ENCODE data around the gene C2CD2. TPM values are rescaled to one million over a fixed set of nuclear protein-coding genes. Genes with fewer than 3 reads are reported as not detected.

Gene C2CD2
- total and polyA plus RNA-seq, 5 donors from 2014 or later: 1.7 to 15.3 (median 2.1) TPM

GRCh38 chr21:41966872-41967621, 13.2 kb upstream of the C2CD2 start:
- Histone ChIP-seq H3K9me3 (ENCODE audit: control insufficient read depth in 2 of 2, low read length in 2 of 2) (no peaks in the 10 kb centered on the region), H3K27ac (ENCODE audit: insufficient read depth, low read length, poor library complexity, severe bottlenecking) (no peak overlapping the region), H3K27me3 (ENCODE audit: control insufficient read depth, insufficient read depth, low read length) (no peaks in the 10 kb centered on the region), H3K36me3 (ENCODE audit: control insufficient read depth, insufficient read depth, low read length) (no peaks in the 10 kb centered on the region), H3K4me3 (ENCODE audit: low read depth, low read length) (no peak overlapping the region), H3K4me1 (ENCODE audit: control insufficient read depth, insufficient read depth, low read length, poor library complexity, severe bottlenecking) (no peaks in the 10 kb centered on the region)
- H3K27me3 Mint-ChIP-seq: peaks cover 12% of the 10 kb centered on the region
- ATAC-seq (ENCODE audit: low read depth in 2 of 2) (no peak), DNase-seq (no peak)
- H3K27ac Mint-ChIP-seq: no peak overlapping the region
- H3K9me3 Mint-ChIP-seq: peaks cover 0 to 1% (median 0%) of the 10 kb centered on the region in 7 donors
- peaks cover 0 to 3% (median 0%) of the 10 kb centered on the region in 4 donors for H3K4me1 Mint-ChIP-seq
- H3K36me3 Mint-ChIP-seq: no peaks in the 10 kb centered on the region
- peak overlapping the region in 1 of 4 donors; percentile 48 for H3K4me3 Mint-ChIP-seq

DNA sequence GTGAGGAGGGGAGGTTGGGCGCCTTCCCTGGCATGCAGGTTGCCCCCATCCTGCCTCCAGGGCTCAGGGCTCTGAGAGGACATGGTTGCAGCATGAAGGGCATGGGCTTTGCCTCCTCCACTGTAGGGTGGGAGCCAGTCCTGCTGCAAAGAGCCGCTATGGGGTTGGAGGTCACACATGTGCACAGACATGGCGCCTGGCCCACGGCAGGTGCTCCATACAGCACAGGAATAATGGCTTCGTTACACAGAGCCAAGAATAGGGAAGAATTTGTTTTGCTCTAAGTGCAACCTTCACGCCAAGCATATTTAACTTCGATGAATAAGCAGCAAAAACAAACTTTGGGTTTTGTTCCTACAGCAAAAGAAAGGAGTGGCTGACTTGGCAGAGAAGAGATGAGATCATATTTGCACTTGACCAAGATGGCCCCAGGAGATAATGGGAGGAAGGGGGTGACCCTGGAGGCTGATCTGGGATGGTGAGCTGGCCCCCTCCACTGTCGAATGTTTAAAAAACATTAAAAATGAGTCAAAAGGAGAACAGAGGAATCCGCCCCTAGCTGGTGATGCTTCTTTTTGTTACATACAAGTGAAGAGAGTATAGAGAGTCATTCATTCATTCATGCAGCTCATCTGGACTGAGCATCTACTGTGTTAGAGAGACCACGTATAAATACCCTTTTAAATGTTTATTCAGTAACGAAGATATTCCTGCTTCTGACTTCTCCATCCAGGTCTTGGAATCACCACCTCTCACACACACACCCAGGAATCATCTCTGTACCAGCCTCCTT, 12.4 kb upstream of the C2CD2 start:
- peaks cover 0 to 6% (median 3%) of the 10 kb centered on the region in 4 donors for H3K4me1 Mint-ChIP-seq
- peak overlapping the region in 1 of 3 donors; percentile 11 for H3K27ac Mint-ChIP-seq
- no peak overlapping the region for H3K4me3 ChIP-seq (ENCODE audit: low read depth, low read length)
- H3K27me3 ChIP-seq (ENCODE audit: control insufficient read depth, insufficient read depth, low read length): peaks cover 2% of the 10 kb centered on the region
- no peaks in the 10 kb centered on the region for H3K4me1 ChIP-seq (ENCODE audit: control insufficient read depth, insufficient read depth, low read length, poor library complexity, severe bottlenecking)
- H3K36me3 ChIP-seq (ENCODE audit: control insufficient read depth, insufficient read depth, low read length): no peaks in the 10 kb centered on the region
- DNase-seq (no peak), ATAC-seq (ENCODE audit: low read depth in 2 of 2) (no peak)
- H3K4me3 Mint-ChIP-seq: peak overlapping the region in 1 of 4 donors; percentile 48
- peaks cover 0 to 1% (median 0%) of the 10 kb centered on the region in 7 donors for H3K9me3 Mint-ChIP-seq
- H3K27ac ChIP-seq (ENCODE audit: insufficient read depth, low read length, poor library complexity, severe bottlenecking): no peak overlapping the region
- no peaks in the 10 kb centered on the region for H3K9me3 ChIP-seq (ENCODE audit: control insufficient read depth in 2 of 2, low read length in 2 of 2)
- peaks cover 16% of the 10 kb centered on the region for H3K27me3 Mint-ChIP-seq
- H3K36me3 Mint-ChIP-seq: no peaks in the 10 kb centered on the region

DNA sequence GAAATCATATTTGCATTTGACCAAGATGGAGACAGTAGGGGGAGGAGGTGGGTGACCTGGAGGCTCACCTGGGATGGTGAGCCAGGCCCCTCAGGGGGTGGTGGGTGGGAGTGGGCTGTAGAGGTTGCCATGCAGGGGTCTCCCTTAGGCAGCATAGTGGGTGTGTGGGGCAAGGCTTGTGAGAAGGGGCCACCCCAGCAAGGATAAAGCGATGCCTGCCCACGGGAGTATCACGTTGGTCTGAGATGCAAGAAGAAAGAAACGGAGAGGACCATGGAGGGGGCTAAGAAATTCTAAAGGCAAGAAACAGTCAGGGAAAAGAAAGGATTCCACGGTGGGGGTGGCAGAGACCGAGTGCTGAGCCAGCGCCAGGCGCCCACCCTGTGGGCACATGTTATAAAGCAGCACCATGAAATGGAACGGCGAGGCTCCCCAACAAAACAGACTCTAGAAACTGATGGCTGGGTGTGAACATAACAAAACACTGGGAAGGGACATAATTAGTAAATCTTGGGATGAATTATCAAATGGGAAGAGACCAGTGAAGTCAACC, 11.7 kb upstream of the C2CD2 start:
- Histone ChIP-seq H3K4me1 (ENCODE audit: control insufficient read depth, insufficient read depth, low read length, poor library complexity, severe bottlenecking) (no peaks in the 10 kb centered on the region), H3K27me3 (ENCODE audit: control insufficient read depth, insufficient read depth, low read length) (peaks cover 5% of the 10 kb centered on the region), H3K27ac (ENCODE audit: insufficient read depth, low read length, poor library complexity, severe bottlenecking) (no peak overlapping the region), H3K9me3 (ENCODE audit: control insufficient read depth in 2 of 2, low read length in 2 of 2) (no peaks in the 10 kb centered on the region), H3K4me3 (ENCODE audit: low read depth, low read length) (no peak overlapping the region), H3K36me3 (ENCODE audit: control insufficient read depth, insufficient read depth, low read length) (no peaks in the 10 kb centered on the region)
- Mint-ChIP-seq H3K4me3 (no peak overlapping the region), H3K36me3 (no peaks in the 10 kb centered on the region), H3K9me3 (peaks cover 0 to 1% (median 0%) of the 10 kb centered on the region in 7 donors), H3K27ac (no peak overlapping the region), H3K27me3 (peaks cover 18% of the 10 kb centered on the region), H3K4me1 (peaks cover 0 to 6% (median 5%) of the 10 kb centered on the region in 4 donors)
- no peak for DNase-seq
- ATAC-seq (ENCODE audit: low read depth in 2 of 2): no peak

DNA sequence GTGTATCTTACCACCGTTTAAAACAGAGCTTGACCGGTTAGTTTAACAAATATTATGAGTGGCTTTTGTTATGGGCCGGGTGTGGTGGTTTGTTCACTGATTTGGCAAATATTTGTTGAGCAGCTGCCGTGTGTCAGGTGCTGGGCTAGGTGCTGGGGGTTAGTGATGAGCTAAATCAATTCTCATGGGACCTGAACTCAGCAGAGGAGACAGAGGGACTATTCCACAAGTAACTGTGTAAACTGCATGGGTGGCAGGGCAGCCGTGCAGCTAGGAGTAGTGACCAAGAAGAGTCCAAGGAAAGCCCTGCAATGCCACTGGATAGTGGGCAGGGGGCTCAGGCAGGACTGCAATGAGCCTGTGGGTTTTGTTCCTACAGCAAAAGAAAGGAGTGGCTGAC, 11.2 kb upstream of the C2CD2 start:
- peak overlapping the region in 1 of 3 donors; percentile 33 for H3K27ac Mint-ChIP-seq
- Histone ChIP-seq H3K4me1 (ENCODE audit: control insufficient read depth, insufficient read depth, low read length, poor library complexity, severe bottlenecking) (no peaks in the 10 kb centered on the region), H3K9me3 (ENCODE audit: control insufficient read depth in 2 of 2, low read length in 2 of 2) (no peaks in the 10 kb centered on the region), H3K27me3 (ENCODE audit: control insufficient read depth, insufficient read depth, low read length) (peaks cover 5% of the 10 kb centered on the region), H3K36me3 (ENCODE audit: control insufficient read depth, insufficient read depth, low read length) (no peaks in the 10 kb centered on the region), H3K4me3 (ENCODE audit: low read depth, low read length) (no peak overlapping the region), H3K27ac (ENCODE audit: insufficient read depth, low read length, poor library complexity, severe bottlenecking) (no peak overlapping the region)
- H3K36me3 Mint-ChIP-seq: no peaks in the 10 kb centered on the region
- peaks cover 0 to 1% (median 0%) of the 10 kb centered on the region in 7 donors for H3K9me3 Mint-ChIP-seq
- H3K4me1 Mint-ChIP-seq: peaks cover 0 to 6% (median 5%) of the 10 kb centered on the region in 4 donors
- peaks cover 18% of the 10 kb centered on the region for H3K27me3 Mint-ChIP-seq
- ATAC-seq (ENCODE audit: low read depth in 2 of 2): no peak
- no peak overlapping the region for H3K4me3 Mint-ChIP-seq
- DNase-seq: no peak

- H3K4me3 Mint-ChIP-seq: no peak overlapping the region
- peaks cover 5% of the 10 kb centered on the region for H3K27me3 ChIP-seq (ENCODE audit: control insufficient read depth, insufficient read depth, low read length)
- H3K4me3 ChIP-seq (ENCODE audit: low read depth, low read length): no peak overlapping the region
- no peaks in the 10 kb centered on the region for H3K36me3 ChIP-seq (ENCODE audit: control insufficient read depth, insufficient read depth, low read length)
- no peak overlapping the region for H3K27ac ChIP-seq (ENCODE audit: insufficient read depth, low read length, poor library complexity, severe bottlenecking)
- H3K4me1 ChIP-seq (ENCODE audit: control insufficient read depth, insufficient read depth, low read length, poor library complexity, severe bottlenecking): no peaks in the 10 kb centered on the region
- H3K9me3 ChIP-seq (ENCODE audit: control insufficient read depth in 2 of 2, low read length in 2 of 2): no peaks in the 10 kb centered on the region
- peaks cover 0 to 1% (median 0%) of the 10 kb centered on the region in 7 donors for H3K9me3 Mint-ChIP-seq
- peaks cover 0 to 6% (median 5%) of the 10 kb centered on the region in 4 donors for H3K4me1 Mint-ChIP-seq
- peaks cover 18% of the 10 kb centered on the region for H3K27me3 Mint-ChIP-seq
- no peak for DNase-seq
- no peaks in the 10 kb centered on the region for H3K36me3 Mint-ChIP-seq
- H3K27ac Mint-ChIP-seq: no peak overlapping the region
- no peak for ATAC-seq (ENCODE audit: low read depth in 2 of 2)
Observed at GRCh38 chr21:41964171-41964570, 10.4 kb upstream of the C2CD2 start.

GRCh38 chr21:41962425-41962966, 8.7 kb upstream of the C2CD2 start:
- H3K36me3 ChIP-seq (ENCODE audit: control insufficient read depth, insufficient read depth, low read length): no peaks in the 10 kb centered on the region
- peaks cover 5% of the 10 kb centered on the region for H3K27me3 ChIP-seq (ENCODE audit: control insufficient read depth, insufficient read depth, low read length)
- no peaks in the 10 kb centered on the region for H3K4me1 ChIP-seq (ENCODE audit: control insufficient read depth, insufficient read depth, low read length, poor library complexity, severe bottlenecking)
- DNase-seq: no peak
- no peak overlapping the region for H3K27ac Mint-ChIP-seq
- no peaks in the 10 kb centered on the region for H3K9me3 ChIP-seq (ENCODE audit: control insufficient read depth in 2 of 2, low read length in 2 of 2)
- peaks cover 19% of the 10 kb centered on the region for H3K27me3 Mint-ChIP-seq
- no peak overlapping the region for H3K27ac ChIP-seq (ENCODE audit: insufficient read depth, low read length, poor library complexity, severe bottlenecking)
- H3K9me3 Mint-ChIP-seq: peaks cover 0 to 1% (median 0%) of the 10 kb centered on the region in 7 donors
- H3K4me3 ChIP-seq (ENCODE audit: low read depth, low read length): no peak overlapping the region
- H3K36me3 Mint-ChIP-seq: no peaks in the 10 kb centered on the region
- no peak overlapping the region for H3K4me3 Mint-ChIP-seq
- peaks cover 0 to 6% (median 5%) of the 10 kb centered on the region in 4 donors for H3K4me1 Mint-ChIP-seq
- no peak for ATAC-seq (ENCODE audit: low read depth in 2 of 2)

DNA sequence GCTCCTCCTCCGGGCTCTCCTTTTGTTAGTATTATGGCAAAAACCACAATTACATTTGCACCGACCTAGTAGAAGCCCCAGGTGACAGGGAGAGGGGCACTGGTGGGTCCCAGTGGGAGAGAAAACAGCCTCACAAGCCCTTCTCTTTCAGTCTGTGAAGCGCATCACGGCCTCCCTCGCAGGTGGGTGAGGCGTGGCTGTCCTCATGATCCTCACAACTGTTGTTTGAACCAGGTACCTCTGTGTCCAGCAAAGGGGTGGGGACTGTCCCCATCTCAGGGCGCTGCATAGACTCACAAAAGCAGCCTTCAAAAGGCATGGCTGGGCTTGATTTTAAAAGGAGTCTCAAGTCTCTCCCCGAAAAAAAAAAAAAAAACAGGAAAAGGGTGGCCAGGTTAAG, 7.9 kb upstream of the C2CD2 start:
- H3K9me3 Mint-ChIP-seq: peaks cover 0 to 1% (median 0%) of the 10 kb centered on the region in 7 donors
- ATAC-seq (ENCODE audit: low read depth in 2 of 2) (no peak), DNase-seq (no peak)
- Histone ChIP-seq H3K27ac (ENCODE audit: insufficient read depth, low read length, poor library complexity, severe bottlenecking) (no peak overlapping the region), H3K9me3 (ENCODE audit: control insufficient read depth in 2 of 2, low read length in 2 of 2) (no peaks in the 10 kb centered on the region), H3K4me1 (ENCODE audit: control insufficient read depth, insufficient read depth, low read length, poor library complexity, severe bottlenecking) (no peaks in the 10 kb centered on the region), H3K4me3 (ENCODE audit: low read depth, low read length) (no peak overlapping the region), H3K27me3 (ENCODE audit: control insufficient read depth, insufficient read depth, low read length) (peaks cover 5% of the 10 kb centered on the region), H3K36me3 (ENCODE audit: control insufficient read depth, insufficient read depth, low read length) (no peaks in the 10 kb centered on the region)
- H3K36me3 Mint-ChIP-seq: no peaks in the 10 kb centered on the region
- H3K4me1 Mint-ChIP-seq: peaks cover 0 to 6% (median 5%) of the 10 kb centered on the region in 4 donors
- H3K4me3 Mint-ChIP-seq: no peak overlapping the region
- no peak overlapping the region for H3K27ac Mint-ChIP-seq
- peaks cover 25% of the 10 kb centered on the region for H3K27me3 Mint-ChIP-seq
